Vagina (tissue), 2 donors: Measurements from ENCODE around the gene PTPRB.

Experiments used
- CTCF ChIP-seq, 3 experiments: fragments of 450-650 bp in 2 of 3; fragments of 200-600 bp in 1 of 3; sonication (generic) in 1 of 3; IDR thresholded peaks; one replicate each; pipeline ENCODE4 v1.5.1; 2017 to 2019; ENCODE audit warnings: antibody characterized with exemption in 3 of 3, mild to moderate bottlenecking in 2 of 3, moderate library complexity in 2 of 3
- POLR2A ChIP-seq, 2 donors: fragments of 450-650 bp; IDR thresholded peaks; one replicate each; pipeline ENCODE4 v1.6.1; 2017; ENCODE audit warnings: antibody characterized with exemption in 2 of 2, mild to moderate bottlenecking in 2 of 2, moderate library complexity in 2 of 2

- no peak for TF ChIP-seq CTCF (IDR thresholded peaks at IDR 0.05)
- no peak for TF ChIP-seq POLR2A (IDR thresholded peaks at IDR 0.05)
These were observed 154.5 kb downstream of the PTPRB start for GRCh38 chr12:70482764-70483163.
